Stomach (tissue), 4 donors: ENCODE measurements around the gene EGFR.

Experiments used
- POLR2A ChIP-seq, 4 donors: fragments of 450-650 bp; IDR thresholded peaks; one replicate each; pipeline ENCODE4 v1.6.1; 2016; ENCODE audit warnings: antibody characterized with exemption in 4 of 4, control low read depth in 2 of 4, mild to moderate bottlenecking in 1 of 4, moderate library complexity in 1 of 4
- TF ChIP-seq, protein P1 (sequence below), 7 experiments: fragments of 450-650 bp in 4 of 7; fragments of 200-600 bp in 3 of 7; sonication (generic) in 3 of 7; IDR thresholded peaks; one replicate each; pipeline ENCODE4 v1.5.1; 2016 to 2019; ENCODE audit warnings: antibody characterized with exemption in 7 of 7, control low read depth in 2 of 7, mild to moderate bottlenecking in 1 of 7

GRCh38 chr7:55020466-55020871, 1.7 kb downstream of the EGFR start:
- no peak for TF ChIP-seq POLR2A (IDR thresholded peaks at IDR 0.05)
- TF ChIP-seq, protein P1, sequence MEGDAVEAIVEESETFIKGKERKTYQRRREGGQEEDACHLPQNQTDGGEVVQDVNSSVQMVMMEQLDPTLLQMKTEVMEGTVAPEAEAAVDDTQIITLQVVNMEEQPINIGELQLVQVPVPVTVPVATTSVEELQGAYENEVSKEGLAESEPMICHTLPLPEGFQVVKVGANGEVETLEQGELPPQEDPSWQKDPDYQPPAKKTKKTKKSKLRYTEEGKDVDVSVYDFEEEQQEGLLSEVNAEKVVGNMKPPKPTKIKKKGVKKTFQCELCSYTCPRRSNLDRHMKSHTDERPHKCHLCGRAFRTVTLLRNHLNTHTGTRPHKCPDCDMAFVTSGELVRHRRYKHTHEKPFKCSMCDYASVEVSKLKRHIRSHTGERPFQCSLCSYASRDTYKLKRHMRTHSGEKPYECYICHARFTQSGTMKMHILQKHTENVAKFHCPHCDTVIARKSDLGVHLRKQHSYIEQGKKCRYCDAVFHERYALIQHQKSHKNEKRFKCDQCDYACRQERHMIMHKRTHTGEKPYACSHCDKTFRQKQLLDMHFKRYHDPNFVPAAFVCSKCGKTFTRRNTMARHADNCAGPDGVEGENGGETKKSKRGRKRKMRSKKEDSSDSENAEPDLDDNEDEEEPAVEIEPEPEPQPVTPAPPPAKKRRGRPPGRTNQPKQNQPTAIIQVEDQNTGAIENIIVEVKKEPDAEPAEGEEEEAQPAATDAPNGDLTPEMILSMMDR (IDR thresholded peaks at IDR 0.05) = no peak
